Endothelial cell (in vitro differentiated cells): ENCODE measurements around the gene FOXA2. TPM values are rescaled to one million over a fixed set of nuclear protein-coding genes. Genes with fewer than 3 reads are reported as not detected.
"Not testable (repeated sequence)": the region's sequence is repeated elsewhere in the genome, so short reads cannot be mapped to it uniquely, and the experiment has no call there.

Source experiments
- DNase-seq: peaks from one replicate; pipeline ENCODE4 v3.0.0; 2021; ENCODE audit warnings: low spot score
- H3K27ac Mint-ChIP-seq: one replicate; pipeline ENCODE4 v1.8.0; 2021; ENCODE audit warnings: mixed read lengths, inconsistent platforms; ENCODE audit not compliant: unreplicated experiment
- H3K27me3 Mint-ChIP-seq: one replicate; pipeline ENCODE4 v1.8.0; 2021; ENCODE audit warnings: mild to moderate bottlenecking, moderate library complexity, mixed read lengths, inconsistent platforms; ENCODE audit not compliant: unreplicated experiment
- H3K36me3 Mint-ChIP-seq: one replicate; pipeline ENCODE4 v1.8.0; 2021; ENCODE audit warnings: mild to moderate bottlenecking, low read depth, mixed read lengths, inconsistent platforms; ENCODE audit not compliant: unreplicated experiment
- H3K4me1 Mint-ChIP-seq: one replicate; pipeline ENCODE4 v1.8.0; 2021; ENCODE audit warnings: mild to moderate bottlenecking, mixed read lengths, inconsistent platforms; ENCODE audit not compliant: unreplicated experiment
- H3K4me3 Mint-ChIP-seq: one replicate; pipeline ENCODE4 v1.8.0; 2021; ENCODE audit warnings: mild to moderate bottlenecking, mixed read lengths, inconsistent platforms; ENCODE audit not compliant: unreplicated experiment
- H3K9me3 Mint-ChIP-seq: one replicate; pipeline ENCODE4 v1.8.0; 2021; ENCODE audit warnings: mixed read lengths, inconsistent platforms; ENCODE audit not compliant: unreplicated experiment
- total RNA-seq: library from RNA; stranded (reverse); fragmentation: NEBNext Ultra II Directional; extraction: Animal tissue kit (Norgen Biotek cat#: 25700); gene quantifications from one replicate; pipeline ENCODE4 v1.2.1, GENCODE V29; 2021; ENCODE audit not compliant: unreplicated experiment
- TF ChIP-seq, protein P1 (sequence below): fragments of 200-600 bp; sonication (generic); IDR thresholded peaks from one replicate; pipeline ENCODE4 v1.5.0; 2021; ENCODE audit warnings: antibody characterized with exemption; ENCODE audit not compliant: unreplicated experiment

The FOXA2 gene
- total RNA-seq, 1 donor from 2014 or later: 0.59 TPM

DNA sequence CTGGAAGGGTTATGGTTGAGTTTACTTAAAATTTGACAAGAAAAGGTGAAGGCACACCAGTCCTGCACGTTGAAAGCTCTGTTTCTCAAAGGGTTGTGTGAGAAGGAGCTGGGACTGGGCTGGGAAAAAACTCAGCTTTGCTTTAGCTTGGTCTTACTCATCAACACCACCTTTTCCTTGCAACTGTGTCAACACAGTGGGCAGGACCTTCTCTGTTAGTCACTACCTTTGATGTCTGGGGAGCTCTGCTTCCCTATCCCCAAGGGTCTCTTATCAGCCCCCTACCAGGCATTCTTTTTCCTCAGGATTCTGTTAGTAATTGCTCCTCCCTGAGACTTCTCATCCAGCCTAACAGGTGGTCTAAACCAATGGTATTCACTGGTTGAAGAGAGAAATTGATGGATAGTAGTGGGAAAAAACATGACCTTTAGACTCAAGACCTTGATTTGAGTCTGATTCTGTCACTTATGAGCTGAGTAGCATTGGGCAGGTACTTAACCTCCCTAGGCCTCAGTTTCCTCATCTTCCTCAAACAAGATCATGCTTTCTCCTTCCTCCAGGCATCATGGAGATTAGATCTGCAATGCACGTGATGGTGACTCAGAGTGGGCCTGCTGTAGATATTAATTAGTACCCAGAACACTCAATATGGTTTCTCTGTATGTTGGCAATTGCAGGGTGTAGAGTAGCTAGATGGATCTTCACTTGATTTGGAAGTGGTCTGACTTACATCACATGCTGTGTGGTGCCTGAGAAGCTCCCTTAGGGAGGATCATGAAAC is 17.2 kb upstream of the FOXA2 start:
- no peaks in the 10 kb centered on the region for H3K27me3 Mint-ChIP-seq
- H3K36me3 Mint-ChIP-seq: no peaks in the 10 kb centered on the region
- TF ChIP-seq, protein P1, sequence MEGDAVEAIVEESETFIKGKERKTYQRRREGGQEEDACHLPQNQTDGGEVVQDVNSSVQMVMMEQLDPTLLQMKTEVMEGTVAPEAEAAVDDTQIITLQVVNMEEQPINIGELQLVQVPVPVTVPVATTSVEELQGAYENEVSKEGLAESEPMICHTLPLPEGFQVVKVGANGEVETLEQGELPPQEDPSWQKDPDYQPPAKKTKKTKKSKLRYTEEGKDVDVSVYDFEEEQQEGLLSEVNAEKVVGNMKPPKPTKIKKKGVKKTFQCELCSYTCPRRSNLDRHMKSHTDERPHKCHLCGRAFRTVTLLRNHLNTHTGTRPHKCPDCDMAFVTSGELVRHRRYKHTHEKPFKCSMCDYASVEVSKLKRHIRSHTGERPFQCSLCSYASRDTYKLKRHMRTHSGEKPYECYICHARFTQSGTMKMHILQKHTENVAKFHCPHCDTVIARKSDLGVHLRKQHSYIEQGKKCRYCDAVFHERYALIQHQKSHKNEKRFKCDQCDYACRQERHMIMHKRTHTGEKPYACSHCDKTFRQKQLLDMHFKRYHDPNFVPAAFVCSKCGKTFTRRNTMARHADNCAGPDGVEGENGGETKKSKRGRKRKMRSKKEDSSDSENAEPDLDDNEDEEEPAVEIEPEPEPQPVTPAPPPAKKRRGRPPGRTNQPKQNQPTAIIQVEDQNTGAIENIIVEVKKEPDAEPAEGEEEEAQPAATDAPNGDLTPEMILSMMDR: no peak
- DNase-seq: no peak
- H3K4me3 Mint-ChIP-seq: no peak overlapping the region
- H3K4me1 Mint-ChIP-seq: no peaks in the 10 kb centered on the region
- no peak overlapping the region for H3K27ac Mint-ChIP-seq
- H3K9me3 Mint-ChIP-seq: no peaks in the 10 kb centered on the region

DNA sequence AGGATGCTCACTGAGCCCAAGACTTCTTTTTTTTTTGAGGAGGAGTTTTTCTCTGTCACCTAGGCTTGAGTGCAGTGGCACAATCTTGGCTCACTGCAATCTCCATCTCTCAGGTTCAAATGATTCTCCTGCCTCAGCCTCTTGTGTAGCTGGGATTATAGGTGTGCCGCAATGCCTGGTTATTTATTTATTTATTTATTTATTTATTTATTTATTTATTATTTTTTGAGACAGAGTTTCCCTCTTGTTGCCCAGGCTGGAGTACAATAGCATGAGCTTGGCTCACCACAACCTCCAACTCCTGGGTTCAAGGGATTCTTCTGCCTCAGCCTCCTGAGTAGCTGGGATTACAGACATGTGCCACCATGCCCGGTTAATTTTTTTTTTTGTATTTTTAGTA is 14.9 kb upstream of the FOXA2 start:
- H3K36me3 Mint-ChIP-seq, H3K4me1 Mint-ChIP-seq, H3K4me3 Mint-ChIP-seq, DNase-seq, H3K27ac Mint-ChIP-seq, H3K9me3 Mint-ChIP-seq, H3K27me3 Mint-ChIP-seq: not testable (repeated sequence)

DNA sequence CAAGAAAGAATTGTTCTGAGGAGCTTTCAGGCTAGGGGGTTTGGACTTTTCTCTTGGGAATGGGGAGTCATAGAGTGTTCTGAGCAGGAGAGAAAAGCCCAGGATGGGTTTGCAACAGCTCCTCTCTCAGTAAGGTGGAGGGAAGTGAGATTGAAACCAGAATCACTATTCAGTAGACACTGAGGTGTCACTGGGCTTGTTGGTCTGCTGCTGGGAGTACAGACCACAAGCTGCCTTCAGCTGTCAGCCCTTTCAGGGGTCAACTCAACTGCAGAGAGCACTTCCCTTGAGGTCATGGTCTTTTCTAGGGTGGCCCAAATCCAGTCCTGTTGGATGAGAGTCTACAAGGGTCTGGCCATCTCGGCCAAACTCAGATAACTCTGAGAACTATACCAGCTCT is 12.9 kb upstream of the FOXA2 start:
- no peak for DNase-seq
- H3K36me3 Mint-ChIP-seq: no peaks in the 10 kb centered on the region
- no peak overlapping the region for H3K27ac Mint-ChIP-seq
- H3K27me3 Mint-ChIP-seq: no peaks in the 10 kb centered on the region
- no peaks in the 10 kb centered on the region for H3K4me1 Mint-ChIP-seq
- TF ChIP-seq, protein P1: no peak
- H3K9me3 Mint-ChIP-seq: no peaks in the 10 kb centered on the region
- H3K4me3 Mint-ChIP-seq: no peak overlapping the region

DNA sequence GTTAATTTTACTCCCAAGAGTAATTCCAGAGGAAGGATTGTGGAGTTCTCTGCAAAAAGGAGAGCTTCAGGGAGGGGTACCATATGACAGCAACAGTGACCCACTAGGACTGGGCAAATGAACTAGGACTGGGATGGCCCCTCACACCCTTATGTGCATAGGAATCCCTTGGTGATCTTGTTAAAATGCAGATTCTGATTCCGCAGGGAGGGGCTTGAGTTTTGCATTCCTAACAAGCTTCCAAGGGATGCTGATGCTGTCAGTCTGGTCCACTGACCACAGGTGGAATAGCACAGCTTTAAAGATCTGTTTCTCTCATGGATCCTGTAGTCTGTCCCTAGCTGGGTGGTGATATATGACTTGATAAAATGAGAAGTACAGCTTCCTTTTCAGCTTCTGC is 6.3 kb upstream of the FOXA2 start:
- Mint-ChIP-seq H3K4me1 (peaks cover 4% of the 10 kb centered on the region), H3K4me3 (no peak overlapping the region), H3K27ac (no peak overlapping the region), H3K9me3 (no peaks in the 10 kb centered on the region), H3K36me3 (peaks cover 2% of the 10 kb centered on the region), H3K27me3 (peaks cover 12% of the 10 kb centered on the region)
- TF ChIP-seq, protein P1: no peak
- no peak for DNase-seq

DNA sequence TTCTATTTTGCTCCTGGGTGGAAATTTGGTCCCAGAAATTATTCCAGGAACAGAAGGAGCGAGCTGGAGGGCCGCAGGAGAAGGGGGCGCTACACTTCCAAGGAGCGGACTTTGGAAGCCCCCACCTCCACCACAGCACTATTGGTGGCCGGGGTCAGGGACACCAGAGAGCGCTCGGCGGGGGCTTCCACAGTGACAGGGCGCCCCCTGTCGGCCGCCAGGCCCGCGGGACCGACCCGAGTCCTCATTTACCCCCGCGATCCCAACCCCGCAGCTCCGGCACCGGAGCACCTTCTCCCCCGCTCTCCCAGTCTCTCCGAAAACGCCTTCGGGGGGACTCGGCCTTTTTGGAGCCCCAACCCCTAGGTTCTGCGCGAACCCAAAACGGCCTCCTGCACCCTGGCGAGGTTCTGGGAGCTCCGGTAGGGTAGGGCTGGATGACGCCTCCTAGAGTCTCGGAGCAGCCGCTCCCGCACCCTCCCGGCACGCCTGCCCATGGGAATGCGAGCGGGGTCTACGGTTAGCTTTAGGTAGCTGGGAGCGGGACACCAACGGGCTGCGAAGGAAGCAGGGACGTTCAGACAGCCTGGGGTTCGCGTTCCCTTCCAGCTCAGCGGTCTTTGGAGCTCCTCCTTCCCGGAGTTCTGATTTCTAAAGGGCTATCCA is 2.4 kb upstream of the FOXA2 start:
- TF ChIP-seq, protein P1: peak; percentile 93
- peak; percentile 76 for DNase-seq
- H3K9me3 Mint-ChIP-seq: no peaks in the 10 kb centered on the region
- no peak overlapping the region for H3K27ac Mint-ChIP-seq
- peaks cover 22% of the 10 kb centered on the region for H3K27me3 Mint-ChIP-seq
- H3K4me1 Mint-ChIP-seq: peaks cover 12% of the 10 kb centered on the region
- H3K4me3 Mint-ChIP-seq: peak overlapping the region; percentile 47
- peaks cover 3% of the 10 kb centered on the region for H3K36me3 Mint-ChIP-seq
